ENCODE measurements around the gene MAP2K1. TPM values are rescaled to one million over a fixed set of nuclear protein-coding genes. Genes with fewer than 3 reads are reported as not detected.
"Not testable (repeated sequence)": the region's sequence is repeated elsewhere in the genome, so short reads cannot be mapped to it uniquely, and the experiment has no call there.

Gene MAP2K1
- total RNA-seq, 1 donor from 2014 or later, result 42.0 TPM

- peaks cover 66% of the 10 kb centered on the region for H3K4me1 Mint-ChIP-seq
- intact Hi-C loops (cut with micrococcal nuclease), result no loop called here
- no peak for DNase-seq
- TF ChIP-seq CTCF (IDR thresholded peaks at IDR 0.05), result no peak
- POLR2A ChIA-PET, result interaction anchor here (0.6 to 2.0 kb wide), 8 partner anchors 13 to 1116 kb away, joined by 3 to 10 read pairs (median 4); partner anchors contain the start of gene SNAPC5
- peaks cover 15% of the 10 kb centered on the region for H3K36me3 Mint-ChIP-seq (ENCODE audit: low read depth)
- peak overlapping the region; percentile 84 for H3K27ac Mint-ChIP-seq
- no peak for ATAC-seq (ENCODE audit: low read depth)
- CTCF ChIA-PET, result interaction anchor here (1.9 to 5.1 kb wide), 2 partner anchors 109 kb away, joined by 11 to 67 read pairs; partner anchors contain the start of gene SNAPC5
- no peaks in the 10 kb centered on the region for H3K9me3 Mint-ChIP-seq
- peak overlapping the region; percentile 66 for H3K4me3 Mint-ChIP-seq
- H3K27me3 Mint-ChIP-seq, result no peaks in the 10 kb centered on the region
These were observed 2.6 kb downstream of the MAP2K1 start for GRCh38 chr15:66389098-66389858.

GRCh38 chr15:66389859-66390381 lies 3.2 kb downstream of the MAP2K1 start:
- peaks cover 15% of the 10 kb centered on the region for H3K36me3 Mint-ChIP-seq (ENCODE audit: low read depth)
- CTCF ChIA-PET, result interaction anchor here (1.9 kb wide), 1 partner anchor 109 kb away, joined by 11 read pairs; the partner anchor contains the start of gene SNAPC5
- no peaks in the 10 kb centered on the region for H3K27me3 Mint-ChIP-seq
- no peaks in the 10 kb centered on the region for H3K9me3 Mint-ChIP-seq
- peak overlapping the region; percentile 53 for H3K4me3 Mint-ChIP-seq
- H3K4me1 Mint-ChIP-seq, result peaks cover 70% of the 10 kb centered on the region
- intact Hi-C loops (cut with micrococcal nuclease), result loop anchor here (1.0 kb wide), 1 partner anchor 34 kb away; the partner anchor contains the start of gene TIPIN
- POLR2A ChIA-PET, result interaction anchor here (0.6 to 2.0 kb wide), 5 partner anchors 21 to 113 kb away, joined by 3 to 10 read pairs (median 4); partner anchors contain the start of gene SNAPC5
- peak overlapping the region; percentile 84 for H3K27ac Mint-ChIP-seq
- TF ChIP-seq CTCF (IDR thresholded peaks at IDR 0.05), result no peak
- ATAC-seq (ENCODE audit: low read depth) (no peak), DNase-seq (no peak)

- H3K4me1 Mint-ChIP-seq, result peaks cover 73% of the 10 kb centered on the region
- ATAC-seq (ENCODE audit: low read depth) (peak; percentile 17), DNase-seq (no peak)
- no peaks in the 10 kb centered on the region for H3K9me3 Mint-ChIP-seq
- H3K27ac Mint-ChIP-seq, result peak overlapping the region; percentile 84
- peak overlapping the region; percentile 61 for H3K4me3 Mint-ChIP-seq
- TF ChIP-seq CTCF (IDR thresholded peaks at IDR 0.05), result no peak
- intact Hi-C loops (cut with micrococcal nuclease), result loop anchor here (1.0 kb wide), 1 partner anchor 34 kb away; the partner anchor contains the start of gene TIPIN
- H3K27me3 Mint-ChIP-seq, result no peaks in the 10 kb centered on the region
- ChIA-PET POLR2A (interaction anchor here (0.6 to 1.6 kb wide), 2 partner anchors 34 to 82 kb away, joined by 6 to 8 read pairs; no protein-coding TSS in a partner anchor), CTCF (interaction anchor here (1.9 kb wide), 1 partner anchor 108 kb away, joined by 11 read pairs; the partner anchor contains the start of gene SNAPC5)
- peaks cover 18% of the 10 kb centered on the region for H3K36me3 Mint-ChIP-seq (ENCODE audit: low read depth)
These were observed 4.0 kb downstream of the MAP2K1 start for GRCh38 chr15:66390678-66391077.

- ATAC-seq (ENCODE audit: low read depth); intact Hi-C loops (cut with micrococcal nuclease); H3K9me3 Mint-ChIP-seq; CTCF ChIA-PET; H3K27ac Mint-ChIP-seq; H3K27me3 Mint-ChIP-seq; DNase-seq; H3K4me3 Mint-ChIP-seq: not testable (repeated sequence)
- POLR2A ChIA-PET, result interaction anchor here (0.7 kb wide), 1 partner anchor 1121 kb away, joined by 4 read pairs; no protein-coding TSS in a partner anchor
- Mint-ChIP-seq H3K4me1 (peaks cover 62% of the 10 kb centered on the region), H3K36me3 (ENCODE audit: low read depth) (peaks cover 25% of the 10 kb centered on the region)
These were observed 6.3 kb downstream of the MAP2K1 start for GRCh38 chr15:66393037-66393436.

- Mint-ChIP-seq H3K4me3 (no peak overlapping the region), H3K36me3 (ENCODE audit: low read depth) (peaks cover 35% of the 10 kb centered on the region), H3K27ac (no peak overlapping the region), H3K4me1 (peaks cover 53% of the 10 kb centered on the region), H3K9me3 (no peaks in the 10 kb centered on the region), H3K27me3 (no peaks in the 10 kb centered on the region)
- intact Hi-C loops (cut with micrococcal nuclease), result no loop called here
- ATAC-seq (ENCODE audit: low read depth) (no peak), DNase-seq (no peak)
- no peak for TF ChIP-seq CTCF (IDR thresholded peaks at IDR 0.05)
- ChIA-PET POLR2A (no interaction called here), CTCF (no interaction called here)
These were observed 7.8 kb downstream of the MAP2K1 start for GRCh38 chr15:66394472-66394871.

All from activated B cell treated with CpG ODN at 0.5 μM for 24 hours (primary cell).